AG09319 (cell line): ENCODE measurements around the gene NEUROG2.

ENCODE experiments used
- DNase-seq: peaks from one replicate; pipeline ENCODE4 v3.0.0-alpha.2; 2010; ENCODE audit warnings: low read depth; ENCODE audit errors: extremely low read depth
- CTCF ChIP-seq: IDR thresholded peaks from 2 replicates; pipeline ENCODE4 v1.5.1; 2011; ENCODE audit warnings: low read depth, mild to moderate bottlenecking, inconsistent platforms, low read length, moderate library complexity

The NEUROG2 gene

GRCh38 chr4:112472318-112472717 is 43.7 kb downstream of the NEUROG2 start:
- DNase-seq: no peak

More at GRCh38 chr4:112472318-112472717, 43.7 kb downstream of the NEUROG2 start:
- TF ChIP-seq CTCF: no peak
